SK-N-SH (cell line): ENCODE measurements around the gene CBX1. TPM values are rescaled to one million over a fixed set of nuclear protein-coding genes. Genes with fewer than 3 reads are reported as not detected.
A peak's percentile ranks its signal among the peaks of the same experiment; 100 is the strongest.

Experiments used
- CHD2 ChIP-seq: fragments of 150-350 bp; IDR thresholded peaks from 2 replicates; pipeline ENCODE4 v1.6.1; 2018; ENCODE audit warnings: low read length; ENCODE audit not compliant: partially characterized antibody
- ELF1 ChIP-seq: IDR thresholded peaks from 2 replicates; pipeline ENCODE4 v1.4.0; 2012
- FOSL2 ChIP-seq: IDR thresholded peaks from 2 replicates; pipeline ENCODE4 v1.4.0; 2012; ENCODE audit warnings: low read depth, mild to moderate bottlenecking, moderate library complexity, borderline replicate concordance
- FOXJ3 ChIP-seq: sonication (generic); formaldehyde crosslinking; IDR thresholded peaks from 2 replicates; pipeline ENCODE4 v1.5.1; 2020; ENCODE audit warnings: mild to moderate bottlenecking, missing genetic modification reagents
- FOXM1 ChIP-seq: IDR thresholded peaks from 2 replicates; pipeline ENCODE4 v1.4.0; 2012; ENCODE audit warnings: low read depth, mild to moderate bottlenecking
- GABPA ChIP-seq: IDR thresholded peaks from 2 replicates; pipeline ENCODE4 v1.4.0; 2012; ENCODE audit warnings: low read depth, mild to moderate bottlenecking
- MEF2A ChIP-seq: IDR thresholded peaks from 2 replicates; pipeline ENCODE4 v1.4.0; 2012; ENCODE audit warnings: low read depth, borderline replicate concordance
- MXI1 ChIP-seq: IDR thresholded peaks from 2 replicates; pipeline ENCODE4 v1.6.1; 2012; ENCODE audit warnings: mild to moderate bottlenecking, low read depth, low read length, improper control_type of control experiment
- NFIC ChIP-seq: IDR thresholded peaks from 2 replicates; pipeline ENCODE4 v1.4.0; 2012; ENCODE audit warnings: borderline replicate concordance
- RAD21 ChIP-seq: IDR thresholded peaks from 2 replicates; pipeline ENCODE4 v1.6.1; 2012; ENCODE audit warnings: mild to moderate bottlenecking, low read length
- RCOR1 ChIP-seq: fragments of 150-350 bp; IDR thresholded peaks from 2 replicates; pipeline ENCODE4 v1.6.1; 2017; ENCODE audit warnings: antibody characterized with exemption, low read length
- REST ChIP-seq: IDR thresholded peaks from 2 replicates; pipeline ENCODE4 v1.6.1; 2012; ENCODE audit warnings: mild to moderate bottlenecking, low read depth, low read length, moderate library complexity
- RFX5 ChIP-seq: IDR thresholded peaks from 2 replicates; pipeline ENCODE4 v1.6.1; 2012; ENCODE audit warnings: mild to moderate bottlenecking, improper control_type of control experiment, low read length
- RXRA ChIP-seq: IDR thresholded peaks from 2 replicates; pipeline ENCODE4 v1.4.0; 2012; ENCODE audit warnings: low read depth, mild to moderate bottlenecking, borderline replicate concordance
- TAF1 ChIP-seq: IDR thresholded peaks from 2 replicates; pipeline ENCODE4 v1.6.1; 2012; ENCODE audit warnings: low read depth, mild to moderate bottlenecking, low read length, moderate library complexity, borderline replicate concordance
- TCF12 ChIP-seq: IDR thresholded peaks from 2 replicates; pipeline ENCODE4 v1.4.0; 2012
- YY1 ChIP-seq: IDR thresholded peaks from 2 replicates; pipeline ENCODE4 v1.4.0; 2012; ENCODE audit warnings: low read depth, mild to moderate bottlenecking
- ZBTB33 ChIP-seq: IDR thresholded peaks from 2 replicates; pipeline ENCODE4 v1.4.0; 2012; ENCODE audit warnings: low read depth, borderline replicate concordance
- polyA plus RNA-seq, 3 experiments: library from polyadenylated mRNA; depleted of rRNA; stranded (reverse); fragments of >200 nt; gene quantifications; 2 replicates each; pipeline ENCODE4 v1.2.3, GENCODE V29; 2012
- TF ChIP-seq, protein P1 (sequence below): IDR thresholded peaks from 2 replicates; pipeline ENCODE4 v1.4.0; 2012; ENCODE audit warnings: low read depth
- TF ChIP-seq, protein P2 (sequence below): fragments of 200-600 bp; sonication (generic); IDR thresholded peaks from 2 replicates; pipeline ENCODE4 v1.6.1; 2017; ENCODE audit warnings: antibody characterized with exemption, mild to moderate bottlenecking, moderate library complexity

Gene CBX1
- polyA plus RNA-seq, 1 of the 3 experiments (the other 2 are of a cell fraction), result 102 TPM

DNA sequence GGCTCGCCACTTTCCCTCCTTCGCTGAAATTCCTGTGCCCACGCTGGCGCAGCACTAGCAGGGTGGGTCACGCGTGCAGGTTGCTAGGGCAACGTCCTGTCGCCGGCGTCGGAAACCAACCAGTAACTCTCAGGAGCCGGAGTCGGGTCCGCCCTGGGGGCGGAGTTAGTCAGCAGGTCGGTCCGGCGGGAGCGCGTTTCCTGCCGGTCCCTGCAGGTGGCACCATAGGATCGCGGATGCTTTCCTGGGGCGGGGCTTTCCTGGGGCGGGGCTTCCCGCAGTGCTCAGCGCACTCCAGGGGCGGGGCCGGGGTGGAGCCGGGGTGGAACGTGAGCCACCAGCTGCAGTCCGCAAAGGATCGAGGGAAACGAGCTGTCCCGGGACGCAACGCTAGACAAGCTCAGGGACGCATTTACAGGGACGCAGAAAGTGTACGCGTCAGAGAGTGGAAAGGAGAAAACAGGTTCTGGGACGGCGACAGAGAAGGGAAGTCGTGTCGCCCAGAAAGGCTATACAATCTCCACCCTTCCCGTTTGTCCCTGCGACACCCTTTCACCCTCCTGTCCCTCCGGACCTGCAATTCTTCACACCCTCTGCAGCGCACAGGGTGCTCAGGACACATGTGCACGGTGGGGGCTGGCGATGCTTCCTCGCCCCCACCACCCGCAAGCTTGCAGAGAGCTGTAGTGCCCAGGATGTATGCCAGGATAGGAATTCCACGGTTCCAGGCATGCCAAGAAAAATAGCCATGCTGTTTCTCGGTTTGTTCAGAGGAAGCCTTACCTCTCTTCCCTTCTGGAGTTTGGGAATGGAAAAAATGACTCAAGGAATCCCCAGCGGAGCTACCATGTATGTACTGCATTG, 76.0 kb downstream of the CBX1 start (continued):
- TF ChIP-seq REST, result no peak
- TF ChIP-seq NFIC, result peak; percentile 21; the same call in 1 of the 2 replicates
- TF ChIP-seq MEF2A, result no peak
- TF ChIP-seq, protein P1, sequence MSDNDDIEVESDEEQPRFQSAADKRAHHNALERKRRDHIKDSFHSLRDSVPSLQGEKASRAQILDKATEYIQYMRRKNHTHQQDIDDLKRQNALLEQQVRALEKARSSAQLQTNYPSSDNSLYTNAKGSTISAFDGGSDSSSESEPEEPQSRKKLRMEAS, result peak; percentile 79
- TF ChIP-seq TCF12, result no peak; the same call in 1 of the 2 replicates
- peak; percentile 98 for TF ChIP-seq RAD21
- no peak for TF ChIP-seq RFX5
- TF ChIP-seq FOXJ3, result no peak
- no peak for TF ChIP-seq ZBTB33
- TF ChIP-seq FOSL2, result no peak
- TF ChIP-seq, protein P2, sequence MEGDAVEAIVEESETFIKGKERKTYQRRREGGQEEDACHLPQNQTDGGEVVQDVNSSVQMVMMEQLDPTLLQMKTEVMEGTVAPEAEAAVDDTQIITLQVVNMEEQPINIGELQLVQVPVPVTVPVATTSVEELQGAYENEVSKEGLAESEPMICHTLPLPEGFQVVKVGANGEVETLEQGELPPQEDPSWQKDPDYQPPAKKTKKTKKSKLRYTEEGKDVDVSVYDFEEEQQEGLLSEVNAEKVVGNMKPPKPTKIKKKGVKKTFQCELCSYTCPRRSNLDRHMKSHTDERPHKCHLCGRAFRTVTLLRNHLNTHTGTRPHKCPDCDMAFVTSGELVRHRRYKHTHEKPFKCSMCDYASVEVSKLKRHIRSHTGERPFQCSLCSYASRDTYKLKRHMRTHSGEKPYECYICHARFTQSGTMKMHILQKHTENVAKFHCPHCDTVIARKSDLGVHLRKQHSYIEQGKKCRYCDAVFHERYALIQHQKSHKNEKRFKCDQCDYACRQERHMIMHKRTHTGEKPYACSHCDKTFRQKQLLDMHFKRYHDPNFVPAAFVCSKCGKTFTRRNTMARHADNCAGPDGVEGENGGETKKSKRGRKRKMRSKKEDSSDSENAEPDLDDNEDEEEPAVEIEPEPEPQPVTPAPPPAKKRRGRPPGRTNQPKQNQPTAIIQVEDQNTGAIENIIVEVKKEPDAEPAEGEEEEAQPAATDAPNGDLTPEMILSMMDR, result peak; percentile 90
- no peak for TF ChIP-seq YY1
- no peak for TF ChIP-seq FOXM1
- TF ChIP-seq GABPA, result no peak
- TF ChIP-seq CHD2, result peak; percentile 57
- peak; percentile 100 for TF ChIP-seq MXI1
- no peak for TF ChIP-seq RXRA
- no peak; the same call in 1 of the 2 replicates for TF ChIP-seq TAF1
- TF ChIP-seq ELF1, result no peak
- TF ChIP-seq RCOR1, result peak; percentile 64; the same call in 1 of the 2 replicates
